ENCODE data around the gene PNKD.

The PNKD gene

GRCh38 chr2:218366621-218367414, 96.5 kb downstream of the PNKD start:
- Histone ChIP-seq H3K27me3 (ENCODE audit: control insufficient read depth, insufficient read depth, low read length) (no peaks in the 10 kb centered on the region), H3K4me3 (ENCODE audit: low read length) (peak overlapping the region; percentile 51; the same call in 1 of the 2 replicates), H3K27ac (ENCODE audit: low read length) (no peak overlapping the region), H3K4me1 (ENCODE audit: control insufficient read depth, insufficient read depth, low read length) (no peaks in the 10 kb centered on the region), H3K36me3 (ENCODE audit: control insufficient read depth, insufficient read depth, low read length) (no peaks in the 10 kb centered on the region), H3K9me3 (ENCODE audit: control insufficient read depth, insufficient read depth, low read length) (no peaks in the 10 kb centered on the region)
- no CpG with 5 or more reads among the region's 9 CpGs for WGBS (ENCODE audit: insufficient coverage, insufficient read length)
- DNase-seq (ENCODE audit: low read depth, low spot score), result no peak

- no peaks in the 10 kb centered on the region for H3K27me3 ChIP-seq (ENCODE audit: control insufficient read depth, insufficient read depth, low read length)
- H3K9me3 ChIP-seq (ENCODE audit: control insufficient read depth, insufficient read depth, low read length), result no peaks in the 10 kb centered on the region
- peak; percentile 58 for DNase-seq (ENCODE audit: low read depth, low spot score)
- no peak overlapping the region for H3K27ac ChIP-seq (ENCODE audit: low read length)
- no peaks in the 10 kb centered on the region for H3K36me3 ChIP-seq (ENCODE audit: control insufficient read depth, insufficient read depth, low read length)
- H3K4me1 ChIP-seq (ENCODE audit: control insufficient read depth, insufficient read depth, low read length), result no peaks in the 10 kb centered on the region
- H3K4me3 ChIP-seq (ENCODE audit: low read length), result peak overlapping the region; percentile 51; the same call in 1 of the 2 replicates
- WGBS (ENCODE audit: insufficient coverage, insufficient read length), result no CpG with 5 or more reads among the region's 60 CpGs
These were observed 97.3 kb downstream of the PNKD start for GRCh38 chr2:218367415-218368149.

GRCh38 chr2:218368150-218368528, 97.8 kb downstream of the PNKD start:
- H3K4me3 ChIP-seq (ENCODE audit: low read length), result peak overlapping the region; percentile 51; the same call in 1 of the 2 replicates
- DNase-seq (ENCODE audit: low read depth, low spot score), result no peak
- no peaks in the 10 kb centered on the region for H3K36me3 ChIP-seq (ENCODE audit: control insufficient read depth, insufficient read depth, low read length)
- H3K27ac ChIP-seq (ENCODE audit: low read length), result no peak overlapping the region
- WGBS (ENCODE audit: insufficient coverage, insufficient read length), result no CpG with 5 or more reads among the region's 21 CpGs
- no peaks in the 10 kb centered on the region for H3K4me1 ChIP-seq (ENCODE audit: control insufficient read depth, insufficient read depth, low read length)
- no peaks in the 10 kb centered on the region for H3K27me3 ChIP-seq (ENCODE audit: control insufficient read depth, insufficient read depth, low read length)
- H3K9me3 ChIP-seq (ENCODE audit: control insufficient read depth, insufficient read depth, low read length), result no peaks in the 10 kb centered on the region

- no peak overlapping the region for H3K27ac ChIP-seq (ENCODE audit: low read length)
These were observed 98.4 kb downstream of the PNKD start for GRCh38 chr2:218368621-218369153.

GRCh38 chr2:218369330-218369729, 99.0 kb downstream of the PNKD start:
- Histone ChIP-seq H3K27ac (ENCODE audit: low read length) (no peak overlapping the region), H3K27me3 (ENCODE audit: control insufficient read depth, insufficient read depth, low read length) (no peaks in the 10 kb centered on the region), H3K36me3 (ENCODE audit: control insufficient read depth, insufficient read depth, low read length) (no peaks in the 10 kb centered on the region), H3K4me3 (ENCODE audit: low read length) (no peak overlapping the region), H3K9me3 (ENCODE audit: control insufficient read depth, insufficient read depth, low read length) (no peaks in the 10 kb centered on the region), H3K4me1 (ENCODE audit: control insufficient read depth, insufficient read depth, low read length) (no peaks in the 10 kb centered on the region)
- no CpG with 5 or more reads among the region's 2 CpGs for WGBS (ENCODE audit: insufficient coverage, insufficient read length)
- DNase-seq (ENCODE audit: low read depth, low spot score), result no peak

More at GRCh38 chr2:218368621-218369153, 98.4 kb downstream of the PNKD start:
- Histone ChIP-seq H3K36me3 (ENCODE audit: control insufficient read depth, insufficient read depth, low read length) (no peaks in the 10 kb centered on the region), H3K4me3 (ENCODE audit: low read length) (no peak overlapping the region), H3K9me3 (ENCODE audit: control insufficient read depth, insufficient read depth, low read length) (no peaks in the 10 kb centered on the region), H3K27me3 (ENCODE audit: control insufficient read depth, insufficient read depth, low read length) (no peaks in the 10 kb centered on the region), H3K4me1 (ENCODE audit: control insufficient read depth, insufficient read depth, low read length) (no peaks in the 10 kb centered on the region)
- WGBS (ENCODE audit: insufficient coverage, insufficient read length), result no CpG with 5 or more reads among the region's 27 CpGs
- no peak for DNase-seq (ENCODE audit: low read depth, low spot score)

GRCh38 chr2:218370410-218371063, 100.2 kb downstream of the PNKD start:
- H3K9me3 ChIP-seq (ENCODE audit: control insufficient read depth, insufficient read depth, low read length), result no peaks in the 10 kb centered on the region
- no CpG with 5 or more reads among the region's 11 CpGs for WGBS (ENCODE audit: insufficient coverage, insufficient read length)
- H3K4me3 ChIP-seq (ENCODE audit: low read length), result no peak overlapping the region
- no peak for DNase-seq (ENCODE audit: low read depth, low spot score)
- H3K4me1 ChIP-seq (ENCODE audit: control insufficient read depth, insufficient read depth, low read length), result no peaks in the 10 kb centered on the region
- H3K27ac ChIP-seq (ENCODE audit: low read length), result no peak overlapping the region
- H3K27me3 ChIP-seq (ENCODE audit: control insufficient read depth, insufficient read depth, low read length), result no peaks in the 10 kb centered on the region
- no peaks in the 10 kb centered on the region for H3K36me3 ChIP-seq (ENCODE audit: control insufficient read depth, insufficient read depth, low read length)

GRCh38 chr2:218371983-218372350, 101.6 kb downstream of the PNKD start:
- Histone ChIP-seq H3K27ac (ENCODE audit: low read length) (no peak overlapping the region), H3K9me3 (ENCODE audit: control insufficient read depth, insufficient read depth, low read length) (no peaks in the 10 kb centered on the region), H3K27me3 (ENCODE audit: control insufficient read depth, insufficient read depth, low read length) (no peaks in the 10 kb centered on the region), H3K4me1 (ENCODE audit: control insufficient read depth, insufficient read depth, low read length) (no peaks in the 10 kb centered on the region), H3K36me3 (ENCODE audit: control insufficient read depth, insufficient read depth, low read length) (no peaks in the 10 kb centered on the region), H3K4me3 (ENCODE audit: low read length) (no peak overlapping the region)
- no peak for DNase-seq (ENCODE audit: low read depth, low spot score)

- Histone ChIP-seq H3K27me3 (ENCODE audit: control insufficient read depth, insufficient read depth, low read length) (no peaks in the 10 kb centered on the region), H3K36me3 (ENCODE audit: control insufficient read depth, insufficient read depth, low read length) (no peaks in the 10 kb centered on the region), H3K4me3 (ENCODE audit: low read length) (no peak overlapping the region), H3K4me1 (ENCODE audit: control insufficient read depth, insufficient read depth, low read length) (no peaks in the 10 kb centered on the region), H3K27ac (ENCODE audit: low read length) (no peak overlapping the region), H3K9me3 (ENCODE audit: control insufficient read depth, insufficient read depth, low read length) (no peaks in the 10 kb centered on the region)
- DNase-seq (ENCODE audit: low read depth, low spot score), result no peak
- WGBS (ENCODE audit: insufficient coverage, insufficient read length), result no CpG with 5 or more reads among the region's 4 CpGs
These were observed 104.5 kb downstream of the PNKD start for GRCh38 chr2:218374795-218375194.

GRCh38 chr2:218375212-218375611, 104.9 kb downstream of the PNKD start:
- H3K9me3 ChIP-seq (ENCODE audit: control insufficient read depth, insufficient read depth, low read length), result no peaks in the 10 kb centered on the region
- DNase-seq (ENCODE audit: low read depth, low spot score), result no peak
- no peak overlapping the region for H3K4me3 ChIP-seq (ENCODE audit: low read length)
- WGBS (ENCODE audit: insufficient coverage, insufficient read length), result no CpG with 5 or more reads among the region's 2 CpGs
- H3K27ac ChIP-seq (ENCODE audit: low read length), result no peak overlapping the region
- no peaks in the 10 kb centered on the region for H3K27me3 ChIP-seq (ENCODE audit: control insufficient read depth, insufficient read depth, low read length)
- no peaks in the 10 kb centered on the region for H3K4me1 ChIP-seq (ENCODE audit: control insufficient read depth, insufficient read depth, low read length)
- H3K36me3 ChIP-seq (ENCODE audit: control insufficient read depth, insufficient read depth, low read length), result no peaks in the 10 kb centered on the region

- H3K9me3 ChIP-seq (ENCODE audit: control insufficient read depth, insufficient read depth, low read length), result no peaks in the 10 kb centered on the region
- H3K27me3 ChIP-seq (ENCODE audit: control insufficient read depth, insufficient read depth, low read length), result no peaks in the 10 kb centered on the region
- no CpG with 5 or more reads among the region's 5 CpGs for WGBS (ENCODE audit: insufficient coverage, insufficient read length)
- no peak overlapping the region for H3K4me3 ChIP-seq (ENCODE audit: low read length)
- no peaks in the 10 kb centered on the region for H3K36me3 ChIP-seq (ENCODE audit: control insufficient read depth, insufficient read depth, low read length)
- H3K4me1 ChIP-seq (ENCODE audit: control insufficient read depth, insufficient read depth, low read length), result no peaks in the 10 kb centered on the region
- no peak for DNase-seq (ENCODE audit: low read depth, low spot score)
- H3K27ac ChIP-seq (ENCODE audit: low read length), result no peak overlapping the region
These were observed 107.7 kb downstream of the PNKD start for GRCh38 chr2:218378053-218378452.

Data from iPS DF 6.9 (cell line).